SK-N-SH treated with all-trans-retinoic acid at 6 μM for 48 hours (cell line): Measurements from ENCODE around the gene VWA3A.
"Not testable (repeated sequence)": the region's sequence is repeated elsewhere in the genome, so short reads cannot be mapped to it uniquely, and the experiment has no call there.

Experiments used
- ATAC-seq: fragments of 200-7000 bp; cut with Tn5 transposase; 3 replicates; pipeline ENCODE4 v1.9.1; 2020; ENCODE audit warnings: mild to moderate bottlenecking, moderate library complexity
- BACH2 ChIP-seq: fragments of 250-450 bp; sonication (Bioruptor Pico); IDR thresholded peaks from 2 replicates; pipeline ENCODE4 v1.9.0; 2021; ENCODE audit warnings: mild to moderate bottlenecking, borderline replicate concordance
- CSDC2 ChIP-seq: fragments of 250-450 bp; sonication (Bioruptor Pico); IDR thresholded peaks from 2 replicates; pipeline ENCODE4 v1.5.0; 2020; ENCODE audit warnings: mild to moderate bottlenecking, moderate library complexity
- ESRRG ChIP-seq: fragments of 250-450 bp; sonication (Bioruptor Pico); IDR thresholded peaks from 2 replicates; pipeline ENCODE4 v1.6.1; 2021; ENCODE audit warnings: mild to moderate bottlenecking
- GLIS3 ChIP-seq: fragments of 250-450 bp; sonication (Bioruptor Pico); IDR thresholded peaks from 2 replicates; pipeline ENCODE4 v1.5.0; 2020; ENCODE audit warnings: mild to moderate bottlenecking, moderate library complexity
- OSR1 ChIP-seq: fragments of 250-450 bp; sonication (Bioruptor Pico); IDR thresholded peaks from 2 replicates; pipeline ENCODE4 v1.8.0; 2022; ENCODE audit warnings: moderate library complexity, mild to moderate bottlenecking, inconsistent platforms
- PATZ1 ChIP-seq: fragments of 250-450 bp; sonication (Bioruptor Pico); IDR thresholded peaks from 2 replicates; pipeline ENCODE4 v1.8.0; 2020; ENCODE audit warnings: mild to moderate bottlenecking, moderate library complexity, borderline replicate concordance
- PPARA ChIP-seq: fragments of 250-450 bp; sonication (Bioruptor Pico); IDR thresholded peaks from 2 replicates; pipeline ENCODE4 v1.5.0; 2020; ENCODE audit warnings: mild to moderate bottlenecking, borderline replicate concordance
- RARB ChIP-seq: fragments of 250-450 bp; sonication (Bioruptor Pico); IDR thresholded peaks from 2 replicates; pipeline ENCODE4 v1.8.0; 2021; ENCODE audit warnings: mild to moderate bottlenecking, moderate library complexity
- SNAI2 ChIP-seq: fragments of 250-450 bp; sonication (Bioruptor Pico); IDR thresholded peaks from 2 replicates; pipeline ENCODE4 v1.5.0; 2020; ENCODE audit warnings: mild to moderate bottlenecking, moderate library complexity
- TCF4 ChIP-seq: fragments of 250-450 bp; sonication (Bioruptor Pico); IDR thresholded peaks from 2 replicates; pipeline ENCODE4 v1.8.0; 2021; ENCODE audit warnings: mild to moderate bottlenecking, moderate library complexity, borderline replicate concordance
- TOX ChIP-seq: fragments of 250-450 bp; sonication (Bioruptor Pico); IDR thresholded peaks from 2 replicates; pipeline ENCODE4 v1.8.0; 2021; ENCODE audit warnings: mild to moderate bottlenecking, moderate library complexity, borderline replicate concordance
- TSHZ2 ChIP-seq: fragments of 250-450 bp; sonication (Bioruptor Pico); IDR thresholded peaks from 2 replicates; pipeline ENCODE4 v1.5.0; 2020; ENCODE audit warnings: mild to moderate bottlenecking, moderate library complexity
- ZC3H10 ChIP-seq: fragments of 250-450 bp; sonication (Bioruptor Pico); IDR thresholded peaks from 2 replicates; pipeline ENCODE4 v1.5.1; 2021; ENCODE audit warnings: mild to moderate bottlenecking, moderate library complexity
- ZFP3 ChIP-seq: fragments of 250-450 bp; sonication (Bioruptor Pico); IDR thresholded peaks from 2 replicates; pipeline ENCODE4 v1.5.0; 2020; ENCODE audit warnings: mild to moderate bottlenecking, moderate library complexity
- ZFP30 ChIP-seq: fragments of 450-650 bp; formaldehyde crosslinking; IDR thresholded peaks from 2 replicates; pipeline ENCODE4 v1.5.0; 2022; ENCODE audit warnings: mild to moderate bottlenecking, moderate library complexity
- ZNF565 ChIP-seq: fragments of 450-650 bp; formaldehyde crosslinking; conservative IDR thresholded peaks from 2 replicates; pipeline ENCODE4 v1.5.0; 2020; ENCODE audit warnings: low read depth, mild to moderate bottlenecking, moderate library complexity
- ZNF8 ChIP-seq: fragments of 450-650 bp; formaldehyde crosslinking; IDR thresholded peaks from 2 replicates; pipeline ENCODE4 v1.5.0; 2020; ENCODE audit warnings: mild to moderate bottlenecking, moderate library complexity
- TF ChIP-seq, protein P1 (sequence below): fragments of 250-450 bp; sonication (Bioruptor Pico); IDR thresholded peaks from 2 replicates; pipeline ENCODE4 v1.5.1; 2020; ENCODE audit warnings: low read depth, mild to moderate bottlenecking, moderate library complexity
- TF ChIP-seq, protein P2 (sequence below): fragments of 250-450 bp; sonication (Bioruptor Pico); IDR thresholded peaks from 2 replicates; pipeline ENCODE4 v1.8.0; 2021; ENCODE audit warnings: low read depth, mild to moderate bottlenecking, moderate library complexity, borderline replicate concordance

Gene VWA3A

DNA sequence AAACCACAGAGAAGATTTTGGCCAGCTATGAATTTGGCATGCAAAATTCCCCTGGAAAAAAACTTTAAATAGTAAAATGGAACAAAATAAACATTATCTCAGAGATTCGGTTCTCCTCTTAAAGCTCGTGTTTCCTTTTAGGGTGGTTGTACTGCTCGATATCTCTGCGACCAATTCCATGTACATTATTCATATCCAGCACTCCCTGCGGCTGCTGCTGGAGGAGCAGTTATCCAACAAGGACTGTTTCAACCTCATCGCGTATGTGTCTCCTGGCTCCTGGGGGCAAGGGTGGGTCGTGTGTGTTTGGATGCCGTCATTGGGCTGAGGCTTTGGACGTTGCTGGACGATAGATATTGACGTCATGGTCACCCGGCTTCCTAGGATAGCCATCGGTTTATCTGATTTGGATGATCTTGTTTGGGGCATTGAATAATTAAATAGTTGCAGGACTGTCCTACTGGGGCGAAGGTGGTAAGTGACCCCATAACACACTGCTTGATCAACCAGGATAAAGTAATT, 33.8 kb downstream of the VWA3A start:
- ATAC-seq: no peak
- TF ChIP-seq TOX (CRISPR knock-in tag) (no peak), ZFP3 (CRISPR knock-in tag) (no peak), SNAI2 (CRISPR knock-in tag) (no peak)

DNA sequence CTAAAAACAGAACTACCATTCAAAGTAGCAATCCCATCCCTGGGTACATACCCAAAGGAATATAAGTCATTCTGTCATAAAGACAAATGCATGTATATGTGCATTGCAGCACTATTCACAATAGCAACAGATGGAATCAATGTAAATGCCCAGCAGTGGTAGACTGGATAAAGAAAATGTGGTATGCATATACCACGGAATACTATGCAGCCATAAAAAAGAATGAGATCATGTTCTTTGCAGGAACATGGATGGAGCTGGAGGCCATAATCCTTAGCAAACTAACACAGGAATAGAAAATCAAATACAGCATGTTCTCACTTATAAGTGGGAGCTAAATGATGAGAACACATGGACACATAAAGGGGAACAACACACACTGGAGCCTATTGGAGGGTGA, 36.2 kb downstream of the VWA3A start:
- TF ChIP-seq ZNF8: peak; percentile 79
- ATAC-seq: not testable (repeated sequence)

DNA sequence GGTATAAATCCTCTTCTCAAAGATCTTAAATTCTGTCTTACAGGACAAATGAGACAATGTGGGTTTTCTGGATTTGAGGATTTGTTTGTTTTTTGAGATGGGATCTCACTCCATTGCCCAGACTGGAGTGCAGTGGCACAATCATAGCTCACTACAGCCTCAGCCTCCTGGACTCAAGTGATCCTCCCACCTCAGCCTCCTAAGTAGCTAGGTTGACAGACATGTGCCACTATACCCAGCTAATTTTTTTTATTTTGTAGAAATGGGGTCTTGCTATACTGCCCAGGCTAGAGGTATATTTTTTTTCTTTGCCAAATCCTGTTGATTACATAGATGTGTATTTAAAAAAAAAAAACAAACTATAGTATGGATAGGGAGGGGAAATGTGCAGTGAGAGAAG, 38.2 kb downstream of the VWA3A start:
- TF ChIP-seq OSR1 (CRISPR knock-in tag): no peak
- TF ChIP-seq PATZ1 (CRISPR knock-in tag): no peak
- no peak for TF ChIP-seq BACH2 (CRISPR knock-in tag)
- no peak for TF ChIP-seq ZNF565 (CRISPR knock-in tag)
- no peak for ATAC-seq

DNA sequence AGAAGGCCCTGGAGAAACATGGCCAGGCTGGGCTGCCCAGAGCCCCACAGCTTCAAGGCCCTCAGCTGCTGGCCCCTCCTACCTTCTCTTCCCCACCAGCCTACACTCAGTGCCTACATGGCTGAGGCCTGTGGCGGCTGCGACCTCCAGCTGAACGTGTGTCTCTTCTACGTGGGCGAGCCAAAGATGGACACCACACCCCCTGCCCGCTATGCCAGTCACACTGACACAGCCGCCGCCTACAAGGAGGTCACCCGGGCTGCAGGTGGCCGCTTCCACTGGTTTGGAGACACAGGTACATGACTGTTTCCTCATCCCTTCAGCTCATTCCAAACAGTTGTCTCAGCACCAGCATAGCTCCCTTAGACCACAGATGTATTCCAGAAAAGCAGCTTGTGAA, 40.5 kb downstream of the VWA3A start:
- ATAC-seq: no peak
- TF ChIP-seq CSDC2 (CRISPR knock-in tag): no peak
- TF ChIP-seq OSR1 (CRISPR knock-in tag): no peak
- TF ChIP-seq BACH2 (CRISPR knock-in tag): no peak
- no peak for TF ChIP-seq PATZ1 (CRISPR knock-in tag)
- TF ChIP-seq GLIS3 (CRISPR knock-in tag): no peak
- no peak for TF ChIP-seq ZNF565 (CRISPR knock-in tag)
- no peak for TF ChIP-seq TOX (CRISPR knock-in tag)
- TF ChIP-seq SNAI2 (CRISPR knock-in tag): no peak
- no peak for TF ChIP-seq ZFP30 (CRISPR knock-in tag)
- TF ChIP-seq, protein P1, sequence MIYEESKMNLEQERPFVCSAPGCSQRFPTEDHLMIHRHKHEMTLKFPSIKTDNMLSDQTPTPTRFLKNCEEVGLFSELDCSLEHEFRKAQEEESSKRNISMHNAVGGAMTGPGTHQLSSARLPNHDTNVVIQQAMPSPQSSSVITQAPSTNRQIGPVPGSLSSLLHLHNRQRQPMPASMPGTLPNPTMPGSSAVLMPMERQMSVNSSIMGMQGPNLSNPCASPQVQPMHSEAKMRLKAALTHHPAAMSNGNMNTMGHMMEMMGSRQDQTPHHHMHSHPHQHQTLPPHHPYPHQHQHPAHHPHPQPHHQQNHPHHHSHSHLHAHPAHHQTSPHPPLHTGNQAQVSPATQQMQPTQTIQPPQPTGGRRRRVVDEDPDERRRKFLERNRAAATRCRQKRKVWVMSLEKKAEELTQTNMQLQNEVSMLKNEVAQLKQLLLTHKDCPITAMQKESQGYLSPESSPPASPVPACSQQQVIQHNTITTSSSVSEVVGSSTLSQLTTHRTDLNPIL (CRISPR knock-in tag): no peak
- TF ChIP-seq ESRRG (CRISPR knock-in tag): no peak
- TF ChIP-seq ZC3H10 (CRISPR knock-in tag): no peak
- TF ChIP-seq ZFP3 (CRISPR knock-in tag): no peak
- no peak for TF ChIP-seq RARB (CRISPR knock-in tag)
- TF ChIP-seq PPARA (CRISPR knock-in tag): no peak

DNA sequence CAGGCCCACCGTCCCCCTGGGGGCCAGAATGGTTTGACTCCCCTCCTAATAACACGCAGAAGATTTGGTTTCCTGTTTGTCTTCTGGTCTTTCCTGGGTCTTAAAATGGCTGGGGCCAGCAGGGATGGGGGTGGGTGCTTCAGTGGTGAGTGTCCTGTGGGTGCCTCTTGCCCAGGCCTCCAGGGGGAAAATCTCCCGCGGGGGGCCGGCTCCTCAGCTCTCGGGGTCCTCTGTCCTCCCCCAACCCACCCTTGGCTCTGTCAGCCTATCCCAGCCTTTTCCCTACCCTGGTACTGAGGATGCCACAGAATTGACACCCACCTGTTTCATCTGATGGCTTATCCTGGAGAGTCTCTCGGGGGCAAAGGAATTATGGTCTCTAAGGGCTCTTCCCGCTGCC, 46.1 kb downstream of the VWA3A start:
- no peak for ATAC-seq
- no peak for TF ChIP-seq CSDC2 (CRISPR knock-in tag)
- TF ChIP-seq TCF4 (CRISPR knock-in tag): no peak
- TF ChIP-seq GLIS3 (CRISPR knock-in tag): no peak
- no peak for TF ChIP-seq OSR1 (CRISPR knock-in tag)
- no peak for TF ChIP-seq BACH2 (CRISPR knock-in tag)
- no peak for TF ChIP-seq PATZ1 (CRISPR knock-in tag)

DNA sequence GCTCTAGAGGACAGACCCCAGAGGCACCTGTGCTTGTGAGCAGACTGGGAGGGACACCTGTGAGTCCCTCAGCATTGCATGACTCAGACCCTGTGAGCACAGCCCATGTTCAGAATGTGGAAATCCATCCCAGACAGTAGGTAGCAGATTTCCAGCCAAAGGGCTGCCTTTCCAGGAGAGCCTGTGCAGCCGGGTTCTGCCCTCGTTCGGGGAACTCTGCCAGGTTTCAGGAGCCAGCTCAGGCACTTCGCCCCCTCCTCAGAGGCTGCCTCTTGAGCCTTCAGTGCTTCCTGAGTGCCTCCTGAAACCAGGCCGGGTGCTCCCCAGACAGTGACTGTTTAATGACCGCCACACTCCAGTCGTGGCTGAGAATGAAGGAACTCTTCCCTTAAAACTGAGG, 46.7 kb downstream of the VWA3A start:
- no peak for ATAC-seq
- TF ChIP-seq, protein P1 (CRISPR knock-in tag): no peak
- no peak for TF ChIP-seq ZC3H10 (CRISPR knock-in tag)
- TF ChIP-seq TSHZ2: no peak
- TF ChIP-seq, protein P2, sequence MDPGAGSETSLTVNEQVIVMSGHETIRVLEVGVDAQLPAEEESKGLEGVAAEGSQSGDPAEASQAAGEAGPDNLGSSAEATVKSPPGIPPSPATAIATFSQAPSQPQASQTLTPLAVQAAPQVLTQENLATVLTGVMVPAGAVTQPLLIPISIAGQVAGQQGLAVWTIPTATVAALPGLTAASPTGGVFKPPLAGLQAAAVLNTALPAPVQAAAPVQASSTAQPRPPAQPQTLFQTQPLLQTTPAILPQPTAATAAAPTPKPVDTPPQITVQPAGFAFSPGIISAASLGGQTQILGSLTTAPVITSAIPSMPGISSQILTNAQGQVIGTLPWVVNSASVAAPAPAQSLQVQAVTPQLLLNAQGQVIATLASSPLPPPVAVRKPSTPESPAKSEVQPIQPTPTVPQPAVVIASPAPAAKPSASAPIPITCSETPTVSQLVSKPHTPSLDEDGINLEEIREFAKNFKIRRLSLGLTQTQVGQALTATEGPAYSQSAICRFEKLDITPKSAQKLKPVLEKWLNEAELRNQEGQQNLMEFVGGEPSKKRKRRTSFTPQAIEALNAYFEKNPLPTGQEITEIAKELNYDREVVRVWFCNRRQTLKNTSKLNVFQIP (CRISPR knock-in tag): no peak
